ENCODE measurements around the gene BCL3. TPM values are rescaled to one million over a fixed set of nuclear protein-coding genes. Genes with fewer than 3 reads are reported as not detected.

BCL3 gene
- total and polyA plus RNA-seq, 4 donors: 29.9 to 102 (median 41.3) TPM

GRCh38 chr19:44752816-44753625 lies 4.5 kb downstream of the BCL3 start:
- Histone ChIP-seq H3K4me3 (ENCODE audit: low read length in 2 of 2) (peak overlapping the region in 1 of 2 donors; percentile 17), H3K9me3 (ENCODE audit: control insufficient read depth, low read length) (no peaks in the 10 kb centered on the region), H3K4me1 (ENCODE audit: control insufficient read depth in 1 of 2, insufficient read depth in 2 of 2, low read length in 2 of 2) (no peaks in the 10 kb centered on the region), H3K27me3 (ENCODE audit: control insufficient read depth in 1 of 2, insufficient read depth in 2 of 2, low read length in 1 of 2) (no peaks in the 10 kb centered on the region), H3K27ac (ENCODE audit: low read depth in 1 of 2, low read length in 2 of 2) (peak overlapping the region in 1 of 2 donors; percentile 63), H3K36me3 (ENCODE audit: control insufficient read depth in 1 of 2, insufficient read depth in 2 of 2, low read length in 1 of 2) (no peaks in the 10 kb centered on the region)
- peak; percentile 69 for ATAC-seq (ENCODE audit: low FRiP score)
- 15% methylated on average over 16 to 18 of the region's 18 CpGs for WGBS, 2 donors
- DNase-seq: peak; percentile 96 to 98
- intact Hi-C loops (cut with DNase I): no loop called here

- Histone ChIP-seq H3K27me3 (ENCODE audit: control insufficient read depth in 1 of 2, insufficient read depth in 2 of 2, low read length in 1 of 2) (no peaks in the 10 kb centered on the region), H3K36me3 (ENCODE audit: control insufficient read depth in 1 of 2, insufficient read depth in 2 of 2, low read length in 1 of 2) (no peaks in the 10 kb centered on the region), H3K9me3 (ENCODE audit: control insufficient read depth, low read length) (no peaks in the 10 kb centered on the region), H3K4me3 (ENCODE audit: low read length in 2 of 2) (peak overlapping the region in 1 of 2 donors; percentile 17), H3K27ac (ENCODE audit: low read depth in 1 of 2, low read length in 2 of 2) (peak overlapping the region; percentile 63 to 66), H3K4me1 (ENCODE audit: control insufficient read depth in 1 of 2, insufficient read depth in 2 of 2, low read length in 2 of 2) (no peaks in the 10 kb centered on the region)
- ATAC-seq (ENCODE audit: low FRiP score): no peak
- no peak for DNase-seq
- intact Hi-C loops (cut with DNase I): no loop called here
- 1 to 2% methylated on average over 10 to 11 of the region's 11 CpGs for WGBS, 2 donors
Observed at GRCh38 chr19:44753626-44753931, 5.1 kb downstream of the BCL3 start.

- Histone ChIP-seq H3K9me3 (ENCODE audit: control insufficient read depth, low read length) (no peaks in the 10 kb centered on the region), H3K4me1 (ENCODE audit: control insufficient read depth in 1 of 2, insufficient read depth in 2 of 2, low read length in 2 of 2) (no peaks in the 10 kb centered on the region), H3K36me3 (ENCODE audit: control insufficient read depth in 1 of 2, insufficient read depth in 2 of 2, low read length in 1 of 2) (no peaks in the 10 kb centered on the region), H3K4me3 (ENCODE audit: low read length in 2 of 2) (peak overlapping the region; percentile 7 to 17), H3K27me3 (ENCODE audit: control insufficient read depth in 1 of 2, insufficient read depth in 2 of 2, low read length in 1 of 2) (no peaks in the 10 kb centered on the region), H3K27ac (ENCODE audit: low read depth in 1 of 2, low read length in 2 of 2) (peak overlapping the region; percentile 18 to 66)
- WGBS, 2 donors: 2% methylated on average over 32 to 33 of the region's 33 CpGs
- DNase-seq (peak; percentile 97 to 98), ATAC-seq (ENCODE audit: low FRiP score) (peak; percentile 73)
- intact Hi-C loops (cut with DNase I): no loop called here
Observed at GRCh38 chr19:44753932-44754749, 5.6 kb downstream of the BCL3 start.

- no peaks in the 10 kb centered on the region for H3K27me3 ChIP-seq (ENCODE audit: control insufficient read depth in 1 of 2, insufficient read depth in 2 of 2, low read length in 1 of 2)
- no peak for DNase-seq
- no peaks in the 10 kb centered on the region for H3K36me3 ChIP-seq (ENCODE audit: control insufficient read depth in 1 of 2, insufficient read depth in 2 of 2, low read length in 1 of 2)
- intact Hi-C loops (cut with DNase I): loop anchor here in 1 of 2 donors (5.0 kb wide), 1 partner anchor 32 kb away; no protein-coding TSS in a partner anchor
- H3K4me1 ChIP-seq (ENCODE audit: control insufficient read depth in 1 of 2, insufficient read depth in 2 of 2, low read length in 2 of 2): no peaks in the 10 kb centered on the region
- no peak overlapping the region for H3K4me3 ChIP-seq (ENCODE audit: low read length in 2 of 2)
- H3K27ac ChIP-seq (ENCODE audit: low read depth in 1 of 2, low read length in 2 of 2): no peak overlapping the region
- ATAC-seq (ENCODE audit: low FRiP score): no peak
- WGBS, 2 donors: 67 to 70% methylated on average over 11 of the region's 11 CpGs
- H3K9me3 ChIP-seq (ENCODE audit: control insufficient read depth, low read length): no peaks in the 10 kb centered on the region
Observed at GRCh38 chr19:44754750-44755080, 6.2 kb downstream of the BCL3 start.

GRCh38 chr19:44755219-44755618 lies 6.7 kb downstream of the BCL3 start:
- 82 to 83% methylated on average over 4 of the region's 4 CpGs for WGBS, 2 donors
- no peaks in the 10 kb centered on the region for H3K36me3 ChIP-seq (ENCODE audit: control insufficient read depth in 1 of 2, insufficient read depth in 2 of 2, low read length in 1 of 2)
- intact Hi-C loops (cut with DNase I): loop anchor here in 1 of 2 donors (5.0 kb wide), 1 partner anchor 33 kb away; no protein-coding TSS in a partner anchor
- no peak for ATAC-seq (ENCODE audit: low FRiP score)
- H3K4me3 ChIP-seq (ENCODE audit: low read length in 2 of 2): no peak overlapping the region
- H3K4me1 ChIP-seq (ENCODE audit: control insufficient read depth in 1 of 2, insufficient read depth in 2 of 2, low read length in 2 of 2): no peaks in the 10 kb centered on the region
- no peaks in the 10 kb centered on the region for H3K9me3 ChIP-seq (ENCODE audit: control insufficient read depth, low read length)
- no peak for DNase-seq
- no peaks in the 10 kb centered on the region for H3K27me3 ChIP-seq (ENCODE audit: control insufficient read depth in 1 of 2, insufficient read depth in 2 of 2, low read length in 1 of 2)
- no peak overlapping the region for H3K27ac ChIP-seq (ENCODE audit: low read depth in 1 of 2, low read length in 2 of 2)

GRCh38 chr19:44756089-44756562 lies 7.6 kb downstream of the BCL3 start:
- no peaks in the 10 kb centered on the region for H3K9me3 ChIP-seq (ENCODE audit: control insufficient read depth, low read length)
- H3K4me3 ChIP-seq (ENCODE audit: low read length in 2 of 2): no peak overlapping the region
- H3K36me3 ChIP-seq (ENCODE audit: control insufficient read depth in 1 of 2, insufficient read depth in 2 of 2, low read length in 1 of 2): no peaks in the 10 kb centered on the region
- no peak for DNase-seq
- WGBS, 2 donors: 89 to 90% methylated on average over 7 of the region's 7 CpGs
- no peaks in the 10 kb centered on the region for H3K27me3 ChIP-seq (ENCODE audit: control insufficient read depth in 1 of 2, insufficient read depth in 2 of 2, low read length in 1 of 2)
- no peak for ATAC-seq (ENCODE audit: low FRiP score)
- intact Hi-C loops (cut with DNase I): loop anchor here in 1 of 2 donors (5.0 kb wide), 1 partner anchor 34 kb away; no protein-coding TSS in a partner anchor
- no peak overlapping the region for H3K27ac ChIP-seq (ENCODE audit: low read depth in 1 of 2, low read length in 2 of 2)
- H3K4me1 ChIP-seq (ENCODE audit: control insufficient read depth in 1 of 2, insufficient read depth in 2 of 2, low read length in 2 of 2): no peaks in the 10 kb centered on the region

GRCh38 chr19:44757057-44757734 lies 8.7 kb downstream of the BCL3 start:
- Histone ChIP-seq H3K9me3 (ENCODE audit: control insufficient read depth, low read length) (no peaks in the 10 kb centered on the region), H3K4me3 (ENCODE audit: low read length in 2 of 2) (peak overlapping the region; percentile 1 to 15), H3K36me3 (ENCODE audit: control insufficient read depth in 1 of 2, insufficient read depth in 2 of 2, low read length in 1 of 2) (no peaks in the 10 kb centered on the region), H3K27ac (ENCODE audit: low read depth in 1 of 2, low read length in 2 of 2) (peak overlapping the region in 1 of 2 donors; percentile 56), H3K27me3 (ENCODE audit: control insufficient read depth in 1 of 2, insufficient read depth in 2 of 2, low read length in 1 of 2) (no peaks in the 10 kb centered on the region), H3K4me1 (ENCODE audit: control insufficient read depth in 1 of 2, insufficient read depth in 2 of 2, low read length in 2 of 2) (no peaks in the 10 kb centered on the region)
- peak; percentile 90 to 91 for DNase-seq
- intact Hi-C loops (cut with DNase I): loop anchor here in 1 of 2 donors (5.0 kb wide), 1 partner anchor 35 kb away; no protein-coding TSS in a partner anchor
- ATAC-seq (ENCODE audit: low FRiP score): peak; percentile 79
- WGBS, 2 donors: 19 to 27% methylated on average over 44 to 53 of the region's 53 CpGs

- WGBS, 2 donors: 6 to 8% methylated on average over 68 of the region's 68 CpGs
- peak; percentile 86 for ATAC-seq (ENCODE audit: low FRiP score)
- intact Hi-C loops (cut with DNase I): loop anchor here in 1 of 2 donors (5.0 kb wide), 1 partner anchor 36 kb away; no protein-coding TSS in a partner anchor
- DNase-seq: peak; percentile 82 to 93
- Histone ChIP-seq H3K27ac (ENCODE audit: low read depth in 1 of 2, low read length in 2 of 2) (peak overlapping the region in 1 of 2 donors; percentile 56), H3K9me3 (ENCODE audit: control insufficient read depth, low read length) (no peaks in the 10 kb centered on the region), H3K4me3 (ENCODE audit: low read length in 2 of 2) (peak overlapping the region; percentile 1 to 15), H3K4me1 (ENCODE audit: control insufficient read depth in 1 of 2, insufficient read depth in 2 of 2, low read length in 2 of 2) (no peaks in the 10 kb centered on the region), H3K36me3 (ENCODE audit: control insufficient read depth in 1 of 2, insufficient read depth in 2 of 2, low read length in 1 of 2) (no peaks in the 10 kb centered on the region), H3K27me3 (ENCODE audit: control insufficient read depth in 1 of 2, insufficient read depth in 2 of 2, low read length in 1 of 2) (no peaks in the 10 kb centered on the region)
Observed at GRCh38 chr19:44757735-44758505, 9.4 kb downstream of the BCL3 start.

Data from aorta (tissue), 5 donors.